ENCODE measurements around the gene SEC24C.

Gene SEC24C

DNA sequence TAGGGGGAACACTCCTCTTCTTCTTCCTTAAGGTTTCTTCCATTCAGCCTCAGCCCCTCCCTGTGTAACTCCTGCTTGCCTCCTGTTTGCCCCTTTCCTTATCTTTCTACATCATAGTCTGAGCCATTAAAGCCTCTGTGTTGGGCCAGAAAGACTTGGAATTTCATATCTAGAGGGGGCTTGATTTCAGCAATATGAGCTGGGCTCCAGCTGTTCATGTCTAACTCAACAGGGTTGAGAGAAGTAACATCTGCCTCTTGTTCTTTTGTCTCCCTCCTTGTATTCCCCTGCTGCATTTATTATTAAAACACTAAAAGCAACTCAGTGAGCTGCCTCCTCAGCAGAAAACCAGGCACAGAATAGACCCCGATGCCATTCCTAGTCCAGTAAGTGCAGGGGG is 17.6 kb downstream of the SEC24C start:
- H3K27me3 ChIP-seq (ENCODE audit: control insufficient read depth, insufficient read depth, low read length): no peaks in the 10 kb centered on the region
- no peak overlapping the region for H3K4me3 ChIP-seq (ENCODE audit: low read depth, low read length)
- H3K9ac ChIP-seq (ENCODE audit: low read depth, low read length): no peak overlapping the region
- peaks cover 50% of the 10 kb centered on the region for H3K36me3 ChIP-seq (ENCODE audit: control insufficient read depth, insufficient read depth, low read length)
- H3K4me1 ChIP-seq (ENCODE audit: control insufficient read depth, insufficient read depth, low read length): no peaks in the 10 kb centered on the region
- H3K9me3 ChIP-seq (ENCODE audit: control insufficient read depth, insufficient read depth, low read length): no peaks in the 10 kb centered on the region

DNA sequence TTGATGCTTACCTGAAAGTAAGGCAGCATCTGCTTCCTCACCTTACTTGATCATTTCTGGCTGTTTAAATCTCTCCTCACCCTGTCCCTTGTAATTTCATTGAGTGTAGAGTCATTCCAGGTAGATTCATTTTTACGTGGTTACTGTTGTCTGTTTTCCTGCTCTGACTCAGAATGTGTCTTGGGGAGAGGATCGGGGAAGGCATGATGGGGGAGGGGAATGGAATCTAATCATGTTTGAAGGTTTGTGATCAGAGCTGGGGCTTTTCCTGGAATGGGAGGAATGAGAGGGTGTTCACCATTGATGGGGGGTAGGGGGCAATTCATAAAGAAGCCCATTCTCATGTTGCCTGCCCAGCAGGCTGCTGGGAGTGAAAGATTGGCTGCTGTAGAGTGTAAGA is 18.7 kb downstream of the SEC24C start:
- Histone ChIP-seq H3K9ac (ENCODE audit: low read depth, low read length) (no peak overlapping the region), H3K9me3 (ENCODE audit: control insufficient read depth, insufficient read depth, low read length) (no peaks in the 10 kb centered on the region), H3K27me3 (ENCODE audit: control insufficient read depth, insufficient read depth, low read length) (no peaks in the 10 kb centered on the region), H3K4me3 (ENCODE audit: low read depth, low read length) (no peak overlapping the region), H3K36me3 (ENCODE audit: control insufficient read depth, insufficient read depth, low read length) (peaks cover 55% of the 10 kb centered on the region), H3K4me1 (ENCODE audit: control insufficient read depth, insufficient read depth, low read length) (no peaks in the 10 kb centered on the region)

- Histone ChIP-seq H3K27me3 (ENCODE audit: control insufficient read depth, insufficient read depth, low read length) (no peaks in the 10 kb centered on the region), H3K36me3 (ENCODE audit: control insufficient read depth, insufficient read depth, low read length) (peaks cover 55% of the 10 kb centered on the region), H3K4me1 (ENCODE audit: control insufficient read depth, insufficient read depth, low read length) (no peaks in the 10 kb centered on the region), H3K4me3 (ENCODE audit: low read depth, low read length) (no peak overlapping the region), H3K9ac (ENCODE audit: low read depth, low read length) (no peak overlapping the region), H3K9me3 (ENCODE audit: control insufficient read depth, insufficient read depth, low read length) (no peaks in the 10 kb centered on the region)
Measured at GRCh38 chr10:73763343-73763742, 19.2 kb downstream of the SEC24C start.

DNA sequence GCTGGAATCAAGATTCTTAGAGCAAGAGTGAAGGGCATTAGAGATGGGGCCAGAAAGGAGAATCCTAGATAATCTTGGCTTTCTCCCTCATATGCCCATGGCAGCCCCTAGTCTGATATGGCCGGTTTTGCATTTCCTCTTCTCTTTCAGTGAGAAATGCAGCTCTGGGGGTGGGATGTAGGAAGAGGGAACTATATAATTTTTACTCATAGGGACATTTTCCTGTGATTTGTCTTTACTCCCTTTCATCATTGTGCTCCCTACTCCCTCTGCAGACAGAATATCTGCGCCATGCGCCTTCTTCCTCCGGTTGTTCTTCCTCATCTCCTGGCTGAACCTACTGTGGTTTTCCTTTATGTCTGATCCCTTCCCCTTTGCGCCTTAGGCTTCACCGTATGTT is 20.9 kb downstream of the SEC24C start:
- Histone ChIP-seq H3K36me3 (ENCODE audit: control insufficient read depth, insufficient read depth, low read length) (peaks cover 57% of the 10 kb centered on the region), H3K9ac (ENCODE audit: low read depth, low read length) (no peak overlapping the region), H3K4me1 (ENCODE audit: control insufficient read depth, insufficient read depth, low read length) (no peaks in the 10 kb centered on the region), H3K27me3 (ENCODE audit: control insufficient read depth, insufficient read depth, low read length) (no peaks in the 10 kb centered on the region), H3K9me3 (ENCODE audit: control insufficient read depth, insufficient read depth, low read length) (no peaks in the 10 kb centered on the region), H3K4me3 (ENCODE audit: low read depth, low read length) (no peak overlapping the region)

DNA sequence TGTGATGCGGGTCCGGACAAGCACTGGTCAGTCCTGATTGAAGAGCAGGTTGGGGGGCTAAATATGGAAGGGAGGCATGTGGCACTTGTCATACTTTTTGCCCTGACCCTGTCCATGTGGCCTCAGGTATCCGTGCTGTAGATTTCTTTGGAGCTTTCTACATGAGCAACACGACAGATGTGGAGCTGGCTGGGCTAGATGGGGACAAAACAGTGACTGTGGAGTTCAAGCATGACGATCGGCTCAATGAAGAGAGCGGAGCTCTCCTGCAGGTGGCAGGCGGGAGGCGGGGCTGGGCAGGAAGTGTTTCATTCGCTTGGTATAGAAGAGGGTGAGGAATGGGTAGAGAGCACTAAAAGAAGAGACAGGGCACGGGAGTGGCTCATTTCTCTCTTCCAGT is 24.7 kb downstream of the SEC24C start:
- H3K36me3 ChIP-seq (ENCODE audit: control insufficient read depth, insufficient read depth, low read length): peaks cover 32% of the 10 kb centered on the region
- H3K4me1 ChIP-seq (ENCODE audit: control insufficient read depth, insufficient read depth, low read length): peaks cover 4% of the 10 kb centered on the region
- no peak overlapping the region for H3K4me3 ChIP-seq (ENCODE audit: low read depth, low read length)
- no peaks in the 10 kb centered on the region for H3K27me3 ChIP-seq (ENCODE audit: control insufficient read depth, insufficient read depth, low read length)
- H3K9ac ChIP-seq (ENCODE audit: low read depth, low read length): no peak overlapping the region
- H3K9me3 ChIP-seq (ENCODE audit: control insufficient read depth, insufficient read depth, low read length): no peaks in the 10 kb centered on the region

DNA sequence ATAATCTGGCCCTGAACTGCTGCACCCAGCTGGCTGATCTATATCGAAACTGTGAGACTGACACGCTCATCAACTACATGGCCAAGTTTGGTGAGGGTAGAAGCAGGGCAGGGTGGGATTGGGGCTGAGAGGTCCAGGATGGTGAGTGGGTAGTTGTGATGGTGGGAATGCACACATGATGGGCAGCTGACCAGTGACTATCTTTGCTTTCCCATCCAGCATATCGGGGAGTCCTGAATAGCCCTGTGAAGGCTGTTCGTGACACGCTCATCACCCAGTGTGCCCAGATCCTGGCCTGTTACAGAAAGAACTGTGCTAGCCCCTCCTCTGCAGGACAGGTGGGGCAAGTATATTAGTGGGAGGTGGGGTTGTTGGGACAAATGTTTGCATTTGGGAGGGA is 25.2 kb downstream of the SEC24C start:
- Histone ChIP-seq H3K36me3 (ENCODE audit: control insufficient read depth, insufficient read depth, low read length) (peaks cover 30% of the 10 kb centered on the region), H3K9ac (ENCODE audit: low read depth, low read length) (no peak overlapping the region), H3K9me3 (ENCODE audit: control insufficient read depth, insufficient read depth, low read length) (no peaks in the 10 kb centered on the region), H3K4me3 (ENCODE audit: low read depth, low read length) (no peak overlapping the region), H3K4me1 (ENCODE audit: control insufficient read depth, insufficient read depth, low read length) (peaks cover 4% of the 10 kb centered on the region), H3K27me3 (ENCODE audit: control insufficient read depth, insufficient read depth, low read length) (no peaks in the 10 kb centered on the region)

GRCh38 chr10:73771722-73772280 is 27.6 kb downstream of the SEC24C start:
- Histone ChIP-seq H3K36me3 (ENCODE audit: control insufficient read depth, insufficient read depth, low read length) (peaks cover 13% of the 10 kb centered on the region), H3K9ac (ENCODE audit: low read depth, low read length) (peak overlapping the region; percentile 83), H3K9me3 (ENCODE audit: control insufficient read depth, insufficient read depth, low read length) (no peaks in the 10 kb centered on the region), H3K4me3 (ENCODE audit: low read depth, low read length) (peak overlapping the region; percentile 77), H3K4me1 (ENCODE audit: control insufficient read depth, insufficient read depth, low read length) (peaks cover 4% of the 10 kb centered on the region), H3K27me3 (ENCODE audit: control insufficient read depth, insufficient read depth, low read length) (no peaks in the 10 kb centered on the region)

GRCh38 chr10:73772281-73773151 is 28.3 kb downstream of the SEC24C start:
- Histone ChIP-seq H3K4me1 (ENCODE audit: control insufficient read depth, insufficient read depth, low read length) (peaks cover 4% of the 10 kb centered on the region), H3K9ac (ENCODE audit: low read depth, low read length) (peak overlapping the region; percentile 83), H3K36me3 (ENCODE audit: control insufficient read depth, insufficient read depth, low read length) (peaks cover 11% of the 10 kb centered on the region), H3K27me3 (ENCODE audit: control insufficient read depth, insufficient read depth, low read length) (no peaks in the 10 kb centered on the region), H3K4me3 (ENCODE audit: low read depth, low read length) (peak overlapping the region; percentile 77), H3K9me3 (ENCODE audit: control insufficient read depth, insufficient read depth, low read length) (no peaks in the 10 kb centered on the region)

DNA sequence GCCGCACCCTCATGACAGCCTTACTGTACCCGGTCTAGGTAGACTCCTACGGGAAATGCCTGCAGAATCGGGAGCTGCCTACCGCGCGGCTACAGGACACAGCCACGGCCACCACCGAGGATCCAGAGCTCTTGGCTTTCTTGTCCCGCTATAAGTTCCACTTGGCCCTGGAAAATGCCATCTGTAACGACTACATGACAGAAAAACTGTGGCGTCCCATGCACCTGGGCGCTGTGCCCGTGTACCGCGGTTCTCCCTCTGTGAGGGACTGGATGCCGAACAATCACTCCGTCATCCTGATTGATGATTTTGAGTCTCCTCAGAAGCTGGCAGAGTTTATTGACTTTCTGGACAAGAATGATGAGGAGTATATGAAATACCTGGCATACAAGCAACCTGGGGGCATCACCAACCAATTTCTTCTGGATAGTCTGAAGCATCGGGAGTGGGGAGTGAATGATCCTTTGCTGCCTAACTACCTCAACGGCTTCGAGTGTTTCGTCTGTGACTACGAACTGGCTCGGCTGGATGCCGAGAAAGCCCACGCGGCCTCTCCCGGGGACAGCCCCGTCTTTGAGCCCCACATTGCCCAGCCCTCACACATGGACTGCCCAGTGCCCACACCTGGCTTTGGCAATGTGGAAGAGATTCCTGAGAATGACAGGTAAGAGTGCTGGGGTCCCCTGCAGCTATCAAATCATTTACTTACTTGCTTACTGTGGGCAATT is 29.1 kb downstream of the SEC24C start:
- H3K9me3 ChIP-seq (ENCODE audit: control insufficient read depth, insufficient read depth, low read length): no peaks in the 10 kb centered on the region
- H3K27me3 ChIP-seq (ENCODE audit: control insufficient read depth, insufficient read depth, low read length): no peaks in the 10 kb centered on the region
- peaks cover 4% of the 10 kb centered on the region for H3K4me1 ChIP-seq (ENCODE audit: control insufficient read depth, insufficient read depth, low read length)
- H3K36me3 ChIP-seq (ENCODE audit: control insufficient read depth, insufficient read depth, low read length): peaks cover 8% of the 10 kb centered on the region
- H3K9ac ChIP-seq (ENCODE audit: low read depth, low read length): peak overlapping the region; percentile 83
- H3K4me3 ChIP-seq (ENCODE audit: low read depth, low read length): peak overlapping the region; percentile 77

DNA sequence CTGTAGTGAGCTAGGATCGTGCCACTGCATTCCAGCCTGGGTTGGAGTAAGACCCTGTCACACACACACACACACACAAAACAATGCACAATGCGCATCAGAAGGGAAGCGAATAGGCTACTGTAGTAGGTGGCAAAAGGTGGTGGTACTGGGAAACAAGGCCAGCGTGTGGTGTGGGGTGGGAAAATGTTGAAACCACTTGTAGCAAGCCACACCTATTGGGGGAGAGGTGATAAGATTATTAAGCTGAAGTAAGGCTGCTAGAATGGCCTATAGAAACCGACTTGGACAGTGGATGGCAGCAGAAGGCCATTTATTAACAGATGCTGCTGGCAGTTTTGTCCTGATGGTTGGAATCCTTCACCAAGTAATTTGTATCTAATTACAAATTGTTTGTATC is 30.5 kb downstream of the SEC24C start:
- Histone ChIP-seq H3K4me3 (ENCODE audit: low read depth, low read length) (no peak overlapping the region), H3K27me3 (ENCODE audit: control insufficient read depth, insufficient read depth, low read length) (no peaks in the 10 kb centered on the region), H3K9me3 (ENCODE audit: control insufficient read depth, insufficient read depth, low read length) (no peaks in the 10 kb centered on the region), H3K4me1 (ENCODE audit: control insufficient read depth, insufficient read depth, low read length) (peaks cover 4% of the 10 kb centered on the region), H3K36me3 (ENCODE audit: control insufficient read depth, insufficient read depth, low read length) (peaks cover 4% of the 10 kb centered on the region), H3K9ac (ENCODE audit: low read depth, low read length) (no peak overlapping the region)

- no peak overlapping the region for H3K9ac ChIP-seq (ENCODE audit: low read depth, low read length)
Measured at GRCh38 chr10:73779018-73779417, 34.8 kb downstream of the SEC24C start.

More at GRCh38 chr10:73779018-73779417, 34.8 kb downstream of the SEC24C start:
- Histone ChIP-seq H3K27me3 (ENCODE audit: control insufficient read depth, insufficient read depth, low read length) (no peaks in the 10 kb centered on the region), H3K9me3 (ENCODE audit: control insufficient read depth, insufficient read depth, low read length) (no peaks in the 10 kb centered on the region), H3K4me3 (ENCODE audit: low read depth, low read length) (no peak overlapping the region), H3K4me1 (ENCODE audit: control insufficient read depth, insufficient read depth, low read length) (peaks cover 2% of the 10 kb centered on the region), H3K36me3 (ENCODE audit: control insufficient read depth, insufficient read depth, low read length) (peaks cover 4% of the 10 kb centered on the region)

All from iPS-15b (cell line).